IMR-90 (cell line): ENCODE data around the gene WDR11. TPM values are rescaled to one million over a fixed set of nuclear protein-coding genes. Genes with fewer than 3 reads are reported as not detected.
"Not testable (repeated sequence)": the region's sequence is repeated elsewhere in the genome, so short reads cannot be mapped to it uniquely, and the experiment has no call there.

Source experiments
- ATAC-seq: fragments of 200-7000 bp; cut with Tn5 transposase; 2 replicates; pipeline ENCODE4 v1.9.1; 2020; ENCODE audit warnings: low read depth, mild to moderate bottlenecking, moderate library complexity
- BruUV-seq: library from RNA; stranded (reverse); fragments of 400-500 nt; replicated peaks from 2 replicates; lab custom pipeline; 2021; lab: Mats Ljungman, UMichigan
- CTCF ChIA-PET: fragments of 300-600 bp; formaldehyde crosslinking; extraction: SDS; loops from one replicate; lab custom pipeline; 2021; ENCODE audit warnings: antibody characterized with exemption; lab: Yijun Ruan, JAX
- POLR2A ChIA-PET: fragments of 300-600 bp; sonication (Branson Sonifier 250); formaldehyde crosslinking; loops from one replicate; lab custom pipeline; 2022; ENCODE audit warnings: antibody characterized with exemption; ENCODE audit not compliant: unreplicated experiment; lab: Charles Lee
- DNase-seq: peaks from one replicate; pipeline ENCODE4 v3.0.0; 2013
- H2AFZ ChIP-seq: replicated peaks from 2 replicates; pipeline ENCODE3; 2013; ENCODE audit warnings: low read length, mild to moderate bottlenecking; ENCODE audit not compliant: poor library complexity
- H2AK5ac ChIP-seq: 2 replicates; pipeline ENCODE4 v1.6.1; 2013; ENCODE audit warnings: low read depth, low read length, inconsistent platforms
- H2AK9ac ChIP-seq: replicated peaks from 2 replicates; pipeline ENCODE3; 2013; ENCODE audit warnings: mild to moderate bottlenecking, low read depth, low read length, moderate library complexity; ENCODE audit not compliant: poor library complexity
- H2BK120ac ChIP-seq: 2 replicates; pipeline ENCODE4 v1.6.1; 2013; ENCODE audit warnings: low read depth, low read length, inconsistent platforms
- H2BK15ac ChIP-seq: 3 replicates; pipeline ENCODE4 v1.6.1; 2013; ENCODE audit warnings: low read depth, low read length, inconsistent platforms
- H2BK20ac ChIP-seq: 2 replicates; pipeline ENCODE4 v1.6.1; 2013; ENCODE audit warnings: low read depth, mild to moderate bottlenecking, inconsistent platforms, low read length, moderate library complexity
- H2BK5ac ChIP-seq: 2 replicates; pipeline ENCODE4 v1.6.1; 2013; ENCODE audit warnings: mild to moderate bottlenecking, low read depth, low read length, inconsistent platforms; ENCODE audit not compliant: poor library complexity, severe bottlenecking
- H3K14ac ChIP-seq: replicated peaks from 2 replicates; pipeline ENCODE4 v1.6.1; 2013; ENCODE audit warnings: low read depth, low read length, inconsistent platforms
- H3K18ac ChIP-seq: 2 replicates; pipeline ENCODE4 v1.6.1; 2013; ENCODE audit warnings: low read depth, low read length, control low read depth
- H3K23ac ChIP-seq: 2 replicates; pipeline ENCODE4 v1.6.1; 2013; ENCODE audit warnings: low read depth, low read length, inconsistent platforms
- H3K27ac ChIP-seq: 2 replicates; pipeline ENCODE4 v1.5.1; 2013; ENCODE audit warnings: mild to moderate bottlenecking, control low read depth, low read length; ENCODE audit not compliant: insufficient read depth
- H3K27me3 ChIP-seq: 2 replicates; pipeline ENCODE4 v1.6.1; 2013; ENCODE audit warnings: low read length; ENCODE audit not compliant: control insufficient read depth, insufficient read depth
- H3K36me3 ChIP-seq: 2 replicates; pipeline ENCODE4 v1.6.1; 2013; ENCODE audit warnings: low read length, mixed read lengths; ENCODE audit not compliant: control insufficient read depth, insufficient read depth
- H3K4ac ChIP-seq: 2 replicates; pipeline ENCODE4 v1.6.1; 2013; ENCODE audit warnings: low read depth, low read length, inconsistent platforms
- H3K4me1 ChIP-seq: 2 replicates; pipeline ENCODE4 v1.6.1; 2013; ENCODE audit warnings: low read length, mixed read lengths; ENCODE audit not compliant: control insufficient read depth, insufficient read depth
- H3K4me2 ChIP-seq: 2 replicates; pipeline ENCODE4 v1.6.1; 2013; ENCODE audit warnings: low read depth, mild to moderate bottlenecking, control low read depth, low read length, moderate library complexity
- H3K4me3 ChIP-seq: 2 replicates; pipeline ENCODE4 v1.5.1; 2013; ENCODE audit warnings: low read depth, mild to moderate bottlenecking, control low read depth, low read length, moderate library complexity; ENCODE audit not compliant: insufficient read depth
- H3K56ac ChIP-seq: 2 replicates; pipeline ENCODE4 v1.6.1; 2013; ENCODE audit warnings: low read length, inconsistent platforms; ENCODE audit not compliant: insufficient read depth; ENCODE audit errors: extremely low read depth
- H3K79me1 ChIP-seq, 2 experiments: 2 replicates each; pipeline ENCODE4 v1.6.1; 2013; ENCODE audit warnings: low read length in 2 of 2, inconsistent platforms in 1 of 2, low read depth in 1 of 2
- H3K9ac ChIP-seq: 2 replicates; pipeline ENCODE4 v1.6.1; 2013; ENCODE audit warnings: low read depth, low read length, control low read depth
- H3K9me1 ChIP-seq: 2 replicates; pipeline ENCODE4 v1.6.1; 2013; ENCODE audit warnings: low read length, inconsistent platforms; ENCODE audit not compliant: insufficient read depth
- H3K9me3 ChIP-seq: 2 replicates; pipeline ENCODE4 v1.6.1; 2013; ENCODE audit warnings: low read length; ENCODE audit not compliant: control insufficient read depth, insufficient read depth
- H4K20me1 ChIP-seq: 2 replicates; pipeline ENCODE4 v1.6.1; 2013; ENCODE audit warnings: low read length, inconsistent platforms; ENCODE audit not compliant: insufficient read depth
- H4K5ac ChIP-seq: 2 replicates; pipeline ENCODE4 v1.6.1; 2013; ENCODE audit warnings: mild to moderate bottlenecking, low read depth, low read length, control low read depth
- H4K8ac ChIP-seq, 2 experiments: 2 replicates each; pipeline ENCODE4 v1.6.1; 2013; ENCODE audit warnings: low read depth in 2 of 2, low read length in 2 of 2, control low read depth in 1 of 2, inconsistent platforms in 1 of 2
- H4K91ac ChIP-seq: 2 replicates; pipeline ENCODE4 v1.6.1; 2013; ENCODE audit warnings: low read depth, low read length, inconsistent platforms; ENCODE audit not compliant: insufficient read depth
- MAZ ChIP-seq: IDR thresholded peaks from 2 replicates; pipeline ENCODE4 v1.6.1; 2012; ENCODE audit warnings: low read depth, mild to moderate bottlenecking, low read length, improper control_type of control experiment, moderate library complexity, borderline replicate concordance
- WGBS, 2 experiments: methylation state at CpG; one replicate each; pipeline versions ENCODE4 v1.1.5 to v1.1.7; 2013; ENCODE audit warnings: missing lambda C conversion rate in 2 of 2; ENCODE audit not compliant: insufficient read length in 1 of 2; ENCODE audit errors: extremely low coverage in 2 of 2; 5-methylcytosine and 5-hydroxymethylcytosine counted together
- dilution Hi-C: fragments of 300-500 bp; cut with HindIII; formaldehyde crosslinking; loops from one replicate; pipeline ENCODE4 v1.14.3; 2018; ENCODE audit warnings: low sequenced_read_pairs; ENCODE audit not compliant: unreplicated experiment
- in situ Hi-C: fragments of 300-500 bp; cut with MboI; formaldehyde crosslinking; loops from 3 replicates; pipeline ENCODE4 v1.14.3; 2019; ENCODE audit warnings: low sequenced_read_pairs, inconsistent platforms, mixed read lengths
- intact Hi-C: fragments of 100-400 bp; cut with micrococcal nuclease; formaldehyde crosslinking; loops from 2 replicates; pipeline ENCODE4 v1.10.0; 2022
- polyA plus RNA-seq, 3 experiments: library from polyadenylated mRNA; depleted of rRNA; stranded (reverse); fragments of >200 nt; gene quantifications; 2 replicates each; pipeline ENCODE4 v1.2.3, GENCODE V29; 2012; ENCODE audit warnings: low replicate concordance in 1 of 3
- total RNA-seq: library from RNA; depleted of rRNA; stranded (reverse); fragments of >200 nt; gene quantifications from 2 replicates; pipeline ENCODE4 v1.2.3, GENCODE V29; 2012
- TF ChIP-seq, protein P1 (sequence below): fragments of 150-350 bp; IDR thresholded peaks from 2 replicates; pipeline ENCODE4 v1.6.1; 2016; ENCODE audit warnings: low read depth, mild to moderate bottlenecking, low read length, moderate library complexity, borderline replicate concordance

The WDR11 gene
- total and polyA plus RNA-seq, 2 of the 4 experiments (the other 2 are of a cell fraction): 31.6 to 62.6 TPM

DNA sequence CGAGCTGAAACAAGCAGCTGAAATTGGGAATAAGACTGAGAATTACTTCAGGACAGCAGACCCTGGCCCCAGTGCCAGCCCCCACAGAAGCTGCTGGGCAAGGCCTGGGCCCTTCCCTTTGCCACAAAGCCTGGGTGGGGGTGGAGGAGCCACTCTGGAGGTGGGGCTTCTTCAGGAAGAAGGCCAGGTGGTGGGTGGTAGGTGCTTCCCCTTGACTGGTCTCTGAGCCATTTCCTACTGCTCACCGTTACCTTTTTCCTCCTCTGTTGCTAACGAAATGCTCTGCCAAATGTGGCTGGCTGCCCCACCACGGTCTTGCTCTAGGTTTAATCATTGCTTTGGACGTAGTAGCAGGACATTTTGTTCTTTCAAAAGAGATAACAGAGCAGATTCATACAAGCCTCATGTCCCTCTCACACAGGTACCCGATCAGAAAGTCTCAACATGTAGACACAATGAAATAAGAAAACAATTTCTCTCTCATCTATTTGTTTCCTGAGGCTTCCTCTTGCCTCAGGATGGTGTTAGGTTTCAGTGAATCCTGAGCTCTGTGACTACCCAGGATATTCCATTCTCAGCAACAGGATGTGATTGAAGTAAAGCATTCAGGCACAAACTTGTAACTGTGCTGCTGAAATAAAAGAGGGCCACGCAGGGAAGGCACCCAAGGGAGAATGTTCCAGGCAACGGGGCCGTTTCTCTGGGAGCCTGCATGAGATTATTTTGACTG lies 66.5 kb downstream of the WDR11 start:
- H3K4me2 ChIP-seq: no peak overlapping the region
- ChIA-PET CTCF (no interaction called here), POLR2A (no interaction called here)
- H3K4me3 ChIP-seq: no peak overlapping the region
- no peaks in the 10 kb centered on the region for H3K36me3 ChIP-seq
- H2BK120ac ChIP-seq: no peak overlapping the region
- H4K5ac ChIP-seq: no peak overlapping the region
- dilution Hi-C loops (no loop called here), intact Hi-C loops (no loop called here), in situ Hi-C loops (no loop called here)
- H3K79me1 ChIP-seq: no peaks in the 10 kb centered on the region
- H4K91ac ChIP-seq: no peak overlapping the region
- no peak for ATAC-seq
- no peaks in the 10 kb centered on the region for H3K27me3 ChIP-seq
- no TSS peak for BruUV-seq
- H4K20me1 ChIP-seq: no peaks in the 10 kb centered on the region
- H3K4me1 ChIP-seq: no peaks in the 10 kb centered on the region
- H3K9ac ChIP-seq: no peak overlapping the region
- no peak overlapping the region for H4K8ac ChIP-seq
- no peaks in the 10 kb centered on the region for H3K9me1 ChIP-seq
- no peak overlapping the region for H3K14ac ChIP-seq
- no peak for DNase-seq
- H2BK20ac ChIP-seq: no peak overlapping the region
- H2AFZ ChIP-seq: no peak overlapping the region
- no peak overlapping the region for H2AK9ac ChIP-seq
- no peak overlapping the region for H3K18ac ChIP-seq
- TF ChIP-seq MAZ: no peak
- TF ChIP-seq, protein P1, sequence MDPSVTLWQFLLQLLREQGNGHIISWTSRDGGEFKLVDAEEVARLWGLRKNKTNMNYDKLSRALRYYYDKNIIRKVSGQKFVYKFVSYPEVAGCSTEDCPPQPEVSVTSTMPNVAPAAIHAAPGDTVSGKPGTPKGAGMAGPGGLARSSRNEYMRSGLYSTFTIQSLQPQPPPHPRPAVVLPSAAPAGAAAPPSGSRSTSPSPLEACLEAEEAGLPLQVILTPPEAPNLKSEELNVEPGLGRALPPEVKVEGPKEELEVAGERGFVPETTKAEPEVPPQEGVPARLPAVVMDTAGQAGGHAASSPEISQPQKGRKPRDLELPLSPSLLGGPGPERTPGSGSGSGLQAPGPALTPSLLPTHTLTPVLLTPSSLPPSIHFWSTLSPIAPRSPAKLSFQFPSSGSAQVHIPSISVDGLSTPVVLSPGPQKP: no peak
- H3K9me3 ChIP-seq: peaks cover 9% of the 10 kb centered on the region; the same call in 1 of the 2 replicates
- no peak overlapping the region for H2BK5ac ChIP-seq
- WGBS, 2 experiments: 60% methylated on average over 2 of the region's 9 CpGs; no CpG with 5 or more reads in 1 of the 2 experiments
- H3K56ac ChIP-seq: no peak overlapping the region
- no peak overlapping the region for H2BK15ac ChIP-seq
- no peak overlapping the region for H3K23ac ChIP-seq
- H3K27ac ChIP-seq: no peak overlapping the region
- no peak overlapping the region for H2AK5ac ChIP-seq
- no peak overlapping the region for H3K4ac ChIP-seq

DNA sequence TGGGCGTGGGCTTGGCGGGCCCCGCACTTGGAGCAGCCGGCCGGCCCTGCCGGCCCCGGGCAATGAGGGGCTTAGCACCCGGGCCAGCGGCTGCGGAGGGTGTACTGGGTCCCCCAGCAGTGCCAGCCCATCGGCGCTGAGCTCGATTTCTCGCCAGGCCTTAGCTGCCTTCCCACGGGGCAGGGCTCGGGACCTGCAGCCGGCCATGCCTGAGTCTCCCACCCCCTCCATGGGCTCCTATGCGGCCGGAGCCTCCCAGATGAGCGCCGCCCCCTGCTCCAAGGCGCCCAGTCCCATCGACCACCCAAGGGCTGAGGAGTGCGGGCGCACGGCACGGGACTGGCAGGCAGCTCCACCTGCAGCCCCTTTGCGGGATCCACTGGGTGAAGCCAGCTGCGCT lies 72.7 kb downstream of the WDR11 start:
- H3K4me2 ChIP-seq, H2AK9ac ChIP-seq, DNase-seq, H2BK5ac ChIP-seq, H2BK120ac ChIP-seq, H4K8ac ChIP-seq, H3K36me3 ChIP-seq, H3K18ac ChIP-seq, H3K27ac ChIP-seq, H2AK5ac ChIP-seq, POLR2A ChIA-PET, H3K23ac ChIP-seq, H3K9me3 ChIP-seq, BruUV-seq, H3K14ac ChIP-seq, CTCF ChIA-PET, H3K27me3 ChIP-seq, dilution Hi-C loops, H4K91ac ChIP-seq, intact Hi-C loops, H3K56ac ChIP-seq, H3K4me1 ChIP-seq, H3K79me1 ChIP-seq, H2AFZ ChIP-seq, H3K4ac ChIP-seq, H3K9ac ChIP-seq, H3K4me3 ChIP-seq, in situ Hi-C loops, H4K20me1 ChIP-seq, H2BK20ac ChIP-seq, ATAC-seq, H3K9me1 ChIP-seq, H2BK15ac ChIP-seq, H4K5ac ChIP-seq: not testable (repeated sequence)
- no CpG with 5 or more reads among the region's 29 CpGs for WGBS, 2 experiments
